Measurements from ENCODE around the gene IARS2.

DNA sequence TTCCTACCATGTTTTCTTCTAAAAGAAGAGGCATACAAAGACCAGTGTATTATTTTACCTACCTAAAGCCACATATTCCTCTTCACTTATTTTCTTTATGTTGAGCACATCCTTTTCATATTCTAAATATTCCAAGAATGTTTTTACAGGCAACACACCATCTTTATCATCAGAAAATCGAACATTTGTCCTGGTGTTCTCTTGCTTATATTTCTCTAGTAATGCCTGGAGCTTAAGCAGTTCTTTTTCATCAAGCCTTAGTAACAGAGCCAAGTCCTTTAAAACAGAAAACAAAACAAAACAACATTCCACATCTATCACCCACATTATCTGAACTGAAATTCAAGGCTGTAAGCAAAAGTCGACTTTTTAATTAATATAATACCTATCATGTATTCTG is 88.7 kb downstream of the IARS2 start:
- TF ChIP-seq, protein P1, sequence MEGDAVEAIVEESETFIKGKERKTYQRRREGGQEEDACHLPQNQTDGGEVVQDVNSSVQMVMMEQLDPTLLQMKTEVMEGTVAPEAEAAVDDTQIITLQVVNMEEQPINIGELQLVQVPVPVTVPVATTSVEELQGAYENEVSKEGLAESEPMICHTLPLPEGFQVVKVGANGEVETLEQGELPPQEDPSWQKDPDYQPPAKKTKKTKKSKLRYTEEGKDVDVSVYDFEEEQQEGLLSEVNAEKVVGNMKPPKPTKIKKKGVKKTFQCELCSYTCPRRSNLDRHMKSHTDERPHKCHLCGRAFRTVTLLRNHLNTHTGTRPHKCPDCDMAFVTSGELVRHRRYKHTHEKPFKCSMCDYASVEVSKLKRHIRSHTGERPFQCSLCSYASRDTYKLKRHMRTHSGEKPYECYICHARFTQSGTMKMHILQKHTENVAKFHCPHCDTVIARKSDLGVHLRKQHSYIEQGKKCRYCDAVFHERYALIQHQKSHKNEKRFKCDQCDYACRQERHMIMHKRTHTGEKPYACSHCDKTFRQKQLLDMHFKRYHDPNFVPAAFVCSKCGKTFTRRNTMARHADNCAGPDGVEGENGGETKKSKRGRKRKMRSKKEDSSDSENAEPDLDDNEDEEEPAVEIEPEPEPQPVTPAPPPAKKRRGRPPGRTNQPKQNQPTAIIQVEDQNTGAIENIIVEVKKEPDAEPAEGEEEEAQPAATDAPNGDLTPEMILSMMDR (IDR thresholded peaks at IDR 0.05; ENCODE audit: low read length): no peak
- no peak for TF ChIP-seq EZH2 (optimal IDR thresholded peaks at IDR 0.05; ENCODE audit: low read depth, low read length)

All from MM.1S (cell line).